Suprapubic skin (tissue), 4 donors: ENCODE measurements around the gene CMTM3.

Experiments
- EP300 ChIP-seq: sonication (generic); formaldehyde crosslinking; IDR thresholded peaks from one replicate; pipeline ENCODE4 v1.6.1; 2017; ENCODE audit warnings: antibody characterized with exemption
- POLR2A ChIP-seq, 2 donors: fragments of 450-650 bp; IDR thresholded peaks; one replicate each; pipeline ENCODE4 v1.6.1; 2017; ENCODE audit warnings: antibody characterized with exemption in 2 of 2, mild to moderate bottlenecking in 2 of 2, moderate library complexity in 2 of 2
- POLR2AphosphoS5 ChIP-seq, 3 donors: sonication (generic); formaldehyde crosslinking; IDR thresholded peaks; one replicate each; pipeline ENCODE4 v1.6.1; 2017; ENCODE audit warnings: antibody characterized with exemption in 3 of 3
- TF ChIP-seq, protein P1 (sequence below), 2 donors: fragments of 200-600 bp in 1 of 2; fragments of 450-650 bp in 1 of 2; sonication (generic) in 1 of 2; IDR thresholded peaks; one replicate each; pipeline ENCODE4 v1.5.1; 2016 to 2019; ENCODE audit warnings: antibody characterized with exemption in 2 of 2, mild to moderate bottlenecking in 1 of 2, moderate library complexity in 1 of 2

DNA sequence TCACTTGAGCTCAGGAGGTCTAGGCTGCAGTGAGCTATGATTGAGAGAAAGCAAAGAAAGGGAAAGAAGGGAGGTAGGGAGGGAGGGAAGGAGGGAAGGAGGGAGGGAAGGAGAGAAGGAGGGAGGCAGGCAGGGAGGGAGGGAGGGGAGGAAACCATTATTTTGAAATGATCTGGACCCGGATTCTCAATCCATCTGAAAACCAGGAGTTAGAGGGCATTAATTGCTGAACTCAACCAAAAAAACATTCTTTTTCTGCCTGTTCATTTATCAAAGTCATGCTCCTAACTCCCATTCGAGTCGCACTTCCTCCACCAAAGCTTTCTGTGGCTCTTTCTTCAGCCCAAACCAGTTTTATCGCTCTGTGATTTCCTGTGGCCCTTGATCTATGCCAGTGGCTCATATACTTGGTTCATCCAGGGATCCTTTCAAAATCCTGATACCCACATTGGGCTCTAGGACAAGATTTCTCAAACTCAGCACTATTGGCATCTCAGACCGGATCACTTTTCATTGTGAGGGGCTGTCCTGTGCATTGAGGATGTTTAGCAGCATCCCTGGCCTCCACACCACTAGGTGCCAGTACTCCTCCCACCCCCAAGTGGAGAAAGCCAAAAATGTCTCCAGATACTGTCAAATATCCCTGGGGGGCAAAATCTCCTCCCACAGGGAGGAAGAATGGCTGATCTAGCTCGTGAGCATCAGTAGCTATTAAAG lies 53.8 kb downstream of the CMTM3 start:
- TF ChIP-seq, protein P1, sequence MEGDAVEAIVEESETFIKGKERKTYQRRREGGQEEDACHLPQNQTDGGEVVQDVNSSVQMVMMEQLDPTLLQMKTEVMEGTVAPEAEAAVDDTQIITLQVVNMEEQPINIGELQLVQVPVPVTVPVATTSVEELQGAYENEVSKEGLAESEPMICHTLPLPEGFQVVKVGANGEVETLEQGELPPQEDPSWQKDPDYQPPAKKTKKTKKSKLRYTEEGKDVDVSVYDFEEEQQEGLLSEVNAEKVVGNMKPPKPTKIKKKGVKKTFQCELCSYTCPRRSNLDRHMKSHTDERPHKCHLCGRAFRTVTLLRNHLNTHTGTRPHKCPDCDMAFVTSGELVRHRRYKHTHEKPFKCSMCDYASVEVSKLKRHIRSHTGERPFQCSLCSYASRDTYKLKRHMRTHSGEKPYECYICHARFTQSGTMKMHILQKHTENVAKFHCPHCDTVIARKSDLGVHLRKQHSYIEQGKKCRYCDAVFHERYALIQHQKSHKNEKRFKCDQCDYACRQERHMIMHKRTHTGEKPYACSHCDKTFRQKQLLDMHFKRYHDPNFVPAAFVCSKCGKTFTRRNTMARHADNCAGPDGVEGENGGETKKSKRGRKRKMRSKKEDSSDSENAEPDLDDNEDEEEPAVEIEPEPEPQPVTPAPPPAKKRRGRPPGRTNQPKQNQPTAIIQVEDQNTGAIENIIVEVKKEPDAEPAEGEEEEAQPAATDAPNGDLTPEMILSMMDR (IDR thresholded peaks at IDR 0.05) = no peak
- TF ChIP-seq EP300 (no peak), POLR2A (IDR thresholded peaks at IDR 0.05) (no peak), POLR2AphosphoS5 (IDR thresholded peaks at IDR 0.05) (no peak)
